Loucy (cell line): ENCODE measurements around the gene HDC.

Source experiments
- H2AFZ ChIP-seq: fragments of 200-600 bp; sonication (generic); 2 replicates; pipeline ENCODE4 v1.6.0; 2016; ENCODE audit warnings: antibody characterized with exemption, mild to moderate bottlenecking, low read length, moderate library complexity
- H3F3A ChIP-seq: fragments of 200-600 bp; 2 replicates; pipeline ENCODE4 v1.6.0; 2016; ENCODE audit warnings: antibody characterized with exemption, low read depth, mild to moderate bottlenecking
- H3K27me3 ChIP-seq: fragments of 200-600 bp; sonication (generic); 2 replicates; pipeline ENCODE4 v1.6.1; 2014; ENCODE audit warnings: low read length, mild to moderate bottlenecking; ENCODE audit not compliant: insufficient read depth, poor library complexity, severe bottlenecking
- H3K36me3 ChIP-seq: fragments of 200-600 bp; sonication (generic); 2 replicates; pipeline ENCODE4 v1.6.1; 2016; ENCODE audit warnings: low read length; ENCODE audit not compliant: insufficient read depth
- H3K4me1 ChIP-seq: fragments of 200-600 bp; sonication (generic); 2 replicates; pipeline ENCODE4 v1.5.1; 2014; ENCODE audit warnings: low read length, mild to moderate bottlenecking; ENCODE audit not compliant: insufficient read depth, poor library complexity, severe bottlenecking
- H3K4me2 ChIP-seq: fragments of 200-600 bp; sonication (generic); 2 replicates; pipeline ENCODE4 v1.6.0; 2014; ENCODE audit warnings: antibody characterized with exemption, low read length, low read depth, mild to moderate bottlenecking; ENCODE audit not compliant: poor library complexity, severe bottlenecking
- H3K4me3 ChIP-seq: fragments of 200-600 bp; sonication (generic); 2 replicates; pipeline ENCODE4 v1.5.1; 2014; ENCODE audit warnings: low read length, mild to moderate bottlenecking, mixed read lengths; ENCODE audit not compliant: poor library complexity, severe bottlenecking
- H3K79me2 ChIP-seq: fragments of 200-600 bp; sonication (generic); 2 replicates; pipeline ENCODE4 v1.6.1; 2014; ENCODE audit warnings: low read length; ENCODE audit not compliant: insufficient read depth
- H3K9ac ChIP-seq: fragments of 200-600 bp; sonication (generic); 2 replicates; pipeline ENCODE4 v1.6.0; 2014; ENCODE audit warnings: mild to moderate bottlenecking, low read depth, low read length, moderate library complexity; ENCODE audit not compliant: poor library complexity, severe bottlenecking
- H3K9me2 ChIP-seq: fragments of 200-600 bp; sonication (generic); replicated peaks from 2 replicates; pipeline ENCODE4 v1.6.1; 2016; ENCODE audit warnings: low read depth, low read length, mixed read lengths
- H3K9me3 ChIP-seq: fragments of 200-600 bp; sonication (generic); 2 replicates; pipeline ENCODE4 v1.6.1; 2014; ENCODE audit warnings: mild to moderate bottlenecking, antibody characterized with exemption, low read length, low read depth; ENCODE audit not compliant: insufficient read depth
- H4K20me1 ChIP-seq: fragments of 200-600 bp; sonication (generic); 2 replicates; pipeline ENCODE4 v1.6.0; 2014; ENCODE audit warnings: antibody characterized with exemption, low read length, mild to moderate bottlenecking; ENCODE audit not compliant: insufficient read depth, poor library complexity, severe bottlenecking
- CTCF ChIP-seq: fragments of 200-600 bp; sonication (generic); conservative IDR thresholded peaks from 2 replicates; pipeline ENCODE4 v1.5.1; 2014; ENCODE audit warnings: mild to moderate bottlenecking, antibody characterized with exemption, low read length
- EZH2phosphoT487 ChIP-seq: fragments of 200-600 bp; IDR thresholded peaks from 2 replicates; pipeline ENCODE4 v1.6.1; 2018; ENCODE audit warnings: antibody characterized with exemption, mild to moderate bottlenecking, moderate library complexity, borderline replicate concordance

HDC gene

GRCh38 chr15:50265620-50266019 lies at the start of gene HDC:
Gene HDC, minus strand, starts transcription at chr15:50265726. Its CDS starts 103 bp downstream, at chr15:50265623.
- TF ChIP-seq CTCF (no peak), EZH2phosphoT487 (no peak)
- no peaks in the 10 kb centered on the region for H3K79me2 ChIP-seq
- no peak within 1 kb of the TSS for H3K4me3 ChIP-seq
- peak within 1 kb of the TSS; percentile 53 for H2AFZ ChIP-seq
- peak within 1 kb of the TSS; percentile 8 for H3K9ac ChIP-seq
- H3K4me1 ChIP-seq, result peaks cover 53% of the 10 kb centered on the region
- H3K36me3 ChIP-seq, result no peaks in the 10 kb centered on the region
- H3K27me3 ChIP-seq, result no peaks in the 10 kb centered on the region
- H4K20me1 ChIP-seq, result no peaks in the 10 kb centered on the region
- H3K9me2 ChIP-seq, result no peaks in the 10 kb centered on the region
- H3F3A ChIP-seq, result peaks cover 6% of the 10 kb centered on the region
- H3K9me3 ChIP-seq, result 0 out of 2 replicates have a peak, but pooled peaks cover 8% of the 10 kb centered on the region
- peak within 1 kb of the TSS; percentile 7 for H3K4me2 ChIP-seq

GRCh38 chr15:50312636-50313035 lies 47.1 kb upstream of the HDC start:
- 0 out of 2 replicates have a peak, but pooled peaks cover 3% of the 10 kb centered on the region for H3F3A ChIP-seq
- no peak for TF ChIP-seq EZH2phosphoT487
- no peak for TF ChIP-seq CTCF
- no peak overlapping the region for H3K4me3 ChIP-seq
- H4K20me1 ChIP-seq, result peaks cover 20% of the 10 kb centered on the region
- H3K4me2 ChIP-seq, result no peak overlapping the region
- no peak overlapping the region for H3K9ac ChIP-seq
- peaks cover 9% of the 10 kb centered on the region; the same call in 1 of the 2 replicates for H3K9me3 ChIP-seq
- H2AFZ ChIP-seq, result no peak overlapping the region
- peaks cover 10% of the 10 kb centered on the region for H3K4me1 ChIP-seq
- H3K36me3 ChIP-seq, result peaks cover 17% of the 10 kb centered on the region
- peaks cover 59% of the 10 kb centered on the region for H3K79me2 ChIP-seq
- H3K27me3 ChIP-seq, result no peaks in the 10 kb centered on the region
- H3K9me2 ChIP-seq, result no peaks in the 10 kb centered on the region

GRCh38 chr15:50307799-50308198 lies 42.3 kb upstream of the HDC start:
- peaks cover 39% of the 10 kb centered on the region; the same call in 1 of the 2 replicates for H3K79me2 ChIP-seq
- H3K9me2 ChIP-seq, result no peaks in the 10 kb centered on the region
- no peaks in the 10 kb centered on the region for H3K27me3 ChIP-seq
- 0 out of 2 replicates have a peak, but pooled peaks cover 3% of the 10 kb centered on the region for H3F3A ChIP-seq
- no peak overlapping the region for H2AFZ ChIP-seq
- no peaks in the 10 kb centered on the region for H4K20me1 ChIP-seq
- peaks cover 54% of the 10 kb centered on the region for H3K36me3 ChIP-seq
- no peak overlapping the region for H3K4me3 ChIP-seq
- H3K4me2 ChIP-seq, result no peak overlapping the region
- H3K9me3 ChIP-seq, result peaks cover 18% of the 10 kb centered on the region; the same call in 1 of the 2 replicates
- H3K9ac ChIP-seq, result no peak overlapping the region
- peaks cover 7% of the 10 kb centered on the region for H3K4me1 ChIP-seq
- no peak for TF ChIP-seq EZH2phosphoT487
- TF ChIP-seq CTCF, result no peak
